Lung (tissue), 12 donors: Measurements from ENCODE around the gene ZCCHC24. TPM values are rescaled to one million over a fixed set of nuclear protein-coding genes. Genes with fewer than 3 reads are reported as not detected.

Source experiments
- ATAC-seq: fragments of 200-7000 bp; cut with Tn5 transposase; one replicate; pipeline ENCODE4 v1.9.1; 2020; ENCODE audit warnings: moderate number of reproducible peaks; ENCODE audit not compliant: insufficient read depth, low FRiP score
- DNase-seq, 3 donors: peaks; one replicate each; pipeline ENCODE4 v3.0.0-alpha.2; 2013 to 2017
- H3K27ac ChIP-seq, 2 donors: one replicate each; pipeline ENCODE4 v1.5.1; 2013; ENCODE audit warnings: mild to moderate bottlenecking in 2 of 2, moderate library complexity in 2 of 2, control low read depth in 1 of 2, inconsistent platforms in 1 of 2, low read depth in 1 of 2, low read length in 1 of 2
- H3K27me3 ChIP-seq, 3 donors: one replicate each; pipeline ENCODE4 v1.5.1; 2013; ENCODE audit warnings: low read length in 2 of 3; ENCODE audit not compliant: control insufficient read depth in 3 of 3, insufficient read depth in 3 of 3
- H3K36me3 ChIP-seq, 4 donors: one replicate each; pipeline ENCODE4 v1.5.1; 2013; ENCODE audit warnings: low read length in 4 of 4, mild to moderate bottlenecking in 1 of 4, moderate library complexity in 1 of 4; ENCODE audit not compliant: control insufficient read depth in 4 of 4, insufficient read depth in 4 of 4
- H3K4me1 ChIP-seq, 5 donors: one replicate each; pipeline ENCODE4 v1.5.1; 2013; ENCODE audit warnings: low read length in 5 of 5, mild to moderate bottlenecking in 2 of 5, moderate library complexity in 1 of 5; ENCODE audit not compliant: control insufficient read depth in 5 of 5, insufficient read depth in 5 of 5
- H3K4me3 ChIP-seq: one replicate; pipeline ENCODE4 v1.5.1; 2013; ENCODE audit warnings: mild to moderate bottlenecking, control low read depth, moderate library complexity
- H3K9ac ChIP-seq, 2 donors: one replicate each; pipeline ENCODE4 v1.5.1; 2013; ENCODE audit warnings: low read length in 2 of 2, control low read depth in 1 of 2; ENCODE audit not compliant: insufficient read depth in 1 of 2
- H3K9me3 ChIP-seq, 4 donors: one replicate each; pipeline ENCODE4 v1.5.1; 2013; ENCODE audit warnings: low read length in 3 of 4, mild to moderate bottlenecking in 1 of 4, moderate library complexity in 1 of 4; ENCODE audit not compliant: control insufficient read depth in 4 of 4, insufficient read depth in 3 of 4
- WGBS, 2 donors: extraction: QIAGEN DNeasy Blood & Tissue Kit; methylation state at CpG; one replicate each; pipeline ENCODE4 v1.1.7; 2013; 5-methylcytosine and 5-hydroxymethylcytosine counted together
- polyA plus RNA-seq, 2 donors: library from polyadenylated mRNA; stranded (reverse); fragments of 200-250 nt; gene quantifications; one replicate each; pipeline ENCODE4 v1.2.1, GENCODE V29; 2013
- total RNA-seq, 2 donors: library from RNA; depleted of rRNA in 1 of 2; stranded (reverse); fragments of >200 nt in 1 of 2; gene quantifications; one replicate each; pipeline ENCODE4 v1.2.1, GENCODE V29; 2014 to 2021
- TF ChIP-seq, protein P1 (sequence below): IDR thresholded peaks from 2 replicates; pipeline ENCODE4 v1.5.1; 2012; ENCODE audit warnings: mild to moderate bottlenecking; ENCODE audit errors: control extremely low read depth, extremely low read depth
- donor health status: control.
- donor health status: control.
- donor health status: Bipolar disorder and iron deficiency.
- donor health status: healthy.
- donor health status: DM: yes; HTN: yes; CAD: no.

ZCCHC24 gene
- total and polyA plus RNA-seq, 4 donors = 10.4 to 33.5 (median 13.5) TPM

DNA sequence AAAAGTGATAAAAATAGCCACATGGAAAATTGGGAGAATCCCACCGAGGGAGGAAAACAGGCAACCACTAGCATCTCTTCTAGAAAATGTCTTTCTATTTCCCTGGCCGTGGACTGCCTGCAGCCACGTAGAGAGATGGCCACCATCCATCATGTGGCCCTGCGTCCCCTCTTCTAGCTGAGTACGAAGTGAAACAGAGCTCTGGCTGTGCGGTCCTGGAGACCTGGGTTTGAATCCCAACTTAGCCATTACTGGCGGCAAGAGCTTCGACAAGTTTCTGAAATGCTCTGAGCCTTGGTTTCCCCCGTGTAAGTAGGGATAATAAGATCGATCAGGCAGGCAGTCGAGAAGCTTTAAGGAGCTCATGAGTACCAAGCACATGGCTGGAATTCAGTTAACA lies 32.9 kb downstream of the ZCCHC24 start:
- ATAC-seq (no peak), DNase-seq (peak in 1 of 3 donors; percentile 4)
- Histone ChIP-seq H3K27me3 (no peaks in the 10 kb centered on the region), H3K36me3 (peaks cover 0 to 13% (median 7%) of the 10 kb centered on the region in 4 donors), H3K9ac (no peak overlapping the region), H3K4me1 (peaks cover 8 to 33% (median 26%) of the 10 kb centered on the region in 5 donors), H3K9me3 (no peaks in the 10 kb centered on the region), H3K4me3 (no peak overlapping the region), H3K27ac (no peak overlapping the region)
- TF ChIP-seq, protein P1, sequence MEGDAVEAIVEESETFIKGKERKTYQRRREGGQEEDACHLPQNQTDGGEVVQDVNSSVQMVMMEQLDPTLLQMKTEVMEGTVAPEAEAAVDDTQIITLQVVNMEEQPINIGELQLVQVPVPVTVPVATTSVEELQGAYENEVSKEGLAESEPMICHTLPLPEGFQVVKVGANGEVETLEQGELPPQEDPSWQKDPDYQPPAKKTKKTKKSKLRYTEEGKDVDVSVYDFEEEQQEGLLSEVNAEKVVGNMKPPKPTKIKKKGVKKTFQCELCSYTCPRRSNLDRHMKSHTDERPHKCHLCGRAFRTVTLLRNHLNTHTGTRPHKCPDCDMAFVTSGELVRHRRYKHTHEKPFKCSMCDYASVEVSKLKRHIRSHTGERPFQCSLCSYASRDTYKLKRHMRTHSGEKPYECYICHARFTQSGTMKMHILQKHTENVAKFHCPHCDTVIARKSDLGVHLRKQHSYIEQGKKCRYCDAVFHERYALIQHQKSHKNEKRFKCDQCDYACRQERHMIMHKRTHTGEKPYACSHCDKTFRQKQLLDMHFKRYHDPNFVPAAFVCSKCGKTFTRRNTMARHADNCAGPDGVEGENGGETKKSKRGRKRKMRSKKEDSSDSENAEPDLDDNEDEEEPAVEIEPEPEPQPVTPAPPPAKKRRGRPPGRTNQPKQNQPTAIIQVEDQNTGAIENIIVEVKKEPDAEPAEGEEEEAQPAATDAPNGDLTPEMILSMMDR = no peak
- 96% methylated on average over 11 of the region's 11 CpGs for WGBS, 2 donors

DNA sequence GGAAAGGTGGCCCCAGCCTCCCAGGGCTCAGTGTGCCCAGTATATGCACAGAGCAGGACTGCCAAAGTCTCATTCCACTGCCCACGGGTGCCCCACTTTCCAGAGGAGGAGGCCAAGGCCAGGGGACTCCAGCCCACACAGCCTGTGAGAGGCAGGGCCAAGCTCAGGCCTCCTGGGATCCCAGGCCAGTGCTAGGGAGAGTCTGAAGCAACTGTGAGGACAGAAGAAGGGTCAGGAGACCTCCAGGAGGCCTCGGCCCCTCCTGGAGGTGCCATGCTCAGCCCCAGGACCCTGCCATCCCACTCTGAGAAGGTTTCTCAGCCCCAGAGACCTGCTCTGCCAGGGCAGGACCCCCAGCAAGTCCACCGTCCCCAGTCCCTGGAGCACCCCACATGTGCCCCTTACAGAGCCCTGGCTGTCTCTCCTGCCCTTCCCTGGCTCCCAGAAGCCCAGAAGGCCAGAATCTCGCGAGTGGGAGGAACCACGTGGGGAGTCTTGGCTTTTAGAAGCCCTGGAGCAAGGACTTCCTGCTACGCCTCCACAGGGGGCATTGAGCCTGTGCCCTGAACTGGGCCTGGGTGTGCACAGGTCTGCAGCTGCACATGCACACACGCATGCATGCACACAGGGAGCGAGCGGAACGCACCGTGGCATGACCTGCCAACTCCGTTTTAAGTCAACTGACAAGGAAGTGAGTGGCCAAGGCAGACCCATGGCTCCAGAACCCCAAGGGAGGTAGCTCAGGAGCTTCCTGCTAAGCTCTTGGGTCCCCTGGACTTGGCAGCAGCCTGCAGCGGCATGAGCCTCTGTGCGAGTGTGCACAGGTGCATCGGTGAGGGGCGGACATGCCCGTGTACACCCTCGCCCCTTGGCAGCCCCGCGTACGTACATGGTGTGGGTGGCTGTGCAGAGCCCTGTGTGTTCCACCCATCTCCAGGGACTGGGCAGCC lies 33.6 kb downstream of the ZCCHC24 start:
- H3K9ac ChIP-seq = no peak overlapping the region
- H3K9me3 ChIP-seq = no peaks in the 10 kb centered on the region
- peaks cover 0 to 13% (median 7%) of the 10 kb centered on the region in 4 donors for H3K36me3 ChIP-seq
- 78 to 79% methylated on average over 22 of the region's 22 CpGs for WGBS, 2 donors
- H3K27ac ChIP-seq = peak overlapping the region in 1 of 2 donors; percentile 27
- ATAC-seq = no peak
- H3K27me3 ChIP-seq = no peaks in the 10 kb centered on the region
- no peak overlapping the region for H3K4me3 ChIP-seq
- DNase-seq = peak in 1 of 3 donors; percentile 7
- peaks cover 8 to 38% (median 33%) of the 10 kb centered on the region in 5 donors for H3K4me1 ChIP-seq
- TF ChIP-seq, protein P1 = no peak

DNA sequence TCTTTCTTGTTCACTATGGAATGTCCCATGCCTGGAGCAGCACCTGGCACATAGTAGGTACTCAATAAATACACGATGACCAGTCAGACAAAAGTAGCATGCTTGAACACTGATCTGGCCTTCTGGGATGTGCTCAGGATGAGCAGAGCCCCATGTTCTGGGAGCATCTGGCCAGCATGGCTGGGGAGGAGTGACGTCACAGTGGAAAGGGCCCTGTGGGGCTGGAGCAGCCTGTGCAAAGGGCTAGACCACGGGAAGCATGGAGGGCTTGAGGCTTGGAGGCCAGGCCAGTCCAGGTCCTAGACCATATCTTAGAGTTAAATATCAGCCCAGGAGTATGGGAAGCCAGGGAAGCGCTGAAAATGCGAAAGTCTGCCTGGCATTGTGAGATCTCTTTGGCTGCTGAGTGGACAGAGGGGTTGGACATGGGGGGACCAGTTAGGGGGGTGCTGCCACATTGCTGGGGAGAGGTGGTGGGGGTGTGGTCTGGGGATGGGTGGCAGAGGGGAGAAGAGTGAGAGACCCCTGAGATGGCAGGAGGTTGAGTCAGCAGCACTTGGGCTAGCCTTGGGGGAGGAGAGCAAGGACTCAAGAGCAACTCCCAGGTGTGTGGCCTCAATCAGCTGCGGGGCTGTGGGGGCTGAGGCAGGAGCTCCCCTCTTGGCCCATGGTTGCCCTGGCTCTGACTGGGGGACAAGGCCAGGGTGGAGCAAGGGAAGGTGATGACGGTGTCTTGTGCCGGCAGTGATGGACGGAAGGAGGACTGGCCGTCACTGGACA lies 34.9 kb downstream of the ZCCHC24 start:
- 90 to 91% methylated on average over 10 of the region's 10 CpGs for WGBS, 2 donors
- ATAC-seq = no peak
- no peak overlapping the region for H3K9ac ChIP-seq
- H3K4me3 ChIP-seq = no peak overlapping the region
- no peaks in the 10 kb centered on the region for H3K27me3 ChIP-seq
- DNase-seq = peak in 1 of 3 donors; percentile 6
- H3K9me3 ChIP-seq = no peaks in the 10 kb centered on the region
- TF ChIP-seq, protein P1 = no peak
- H3K36me3 ChIP-seq = peaks cover 0 to 12% (median 2%) of the 10 kb centered on the region in 4 donors
- no peak overlapping the region for H3K27ac ChIP-seq
- peaks cover 12 to 52% (median 41%) of the 10 kb centered on the region in 5 donors for H3K4me1 ChIP-seq
